K562 (cell line): ENCODE data around the gene HDGFL2. TPM values are rescaled to one million over a fixed set of nuclear protein-coding genes. Genes with fewer than 3 reads are reported as not detected.

Experiments used
- CBX1 ChIP-seq: sonication (generic); IDR thresholded peaks from 2 replicates; pipeline ENCODE4 v1.6.1; 2016; ENCODE audit warnings: antibody characterized with exemption, low read depth, mild to moderate bottlenecking
- CREM ChIP-seq: IDR thresholded peaks from 2 replicates; pipeline ENCODE4 v1.6.1; 2014; ENCODE audit warnings: antibody characterized with exemption, low read depth
- GABPB1 ChIP-seq: sonication (generic); formaldehyde crosslinking; IDR thresholded peaks from 2 replicates; pipeline ENCODE4 v1.8.0; 2022; ENCODE audit warnings: mild to moderate bottlenecking, missing genetic modification reagents
- GTF2E2 ChIP-seq: fragments of 200-800 bp; sonication (Bioruptor generic); IDR thresholded peaks from 2 replicates; pipeline ENCODE4 v1.6.1; 2016; ENCODE audit warnings: missing genetic modification characterization, missing compliant biosample characterization
- HNRNPLL ChIP-seq: fragments of 200-400 bp; formaldehyde crosslinking; IDR thresholded peaks from 2 replicates; pipeline ENCODE4 v1.6.1; 2017; ENCODE audit warnings: low read length, low read depth, mild to moderate bottlenecking; ENCODE audit not compliant: poor library complexity, severe bottlenecking
- MNT ChIP-seq, 2 experiments: fragments of 450-650 bp; conservative IDR thresholded peaks; 2 replicates each; pipeline ENCODE4 v1.6.1; 2017; ENCODE audit warnings: mild to moderate bottlenecking in 2 of 2, moderate library complexity in 2 of 2
- MYNN ChIP-seq, 2 experiments: sonication (generic); formaldehyde crosslinking in 1 of 2; IDR thresholded peaks; 2 replicates each; pipeline versions ENCODE4 v1.5.0 to v1.6.1; 2016 to 2020; ENCODE audit warnings: antibody characterized with exemption in 1 of 2, missing genetic modification reagents in 1 of 2
- NR2C1 ChIP-seq, 2 experiments: fragments of 450-650 bp; IDR thresholded peaks; 2 replicates each; pipeline ENCODE4 v1.6.1; 2017; ENCODE audit warnings: mild to moderate bottlenecking in 2 of 2, antibody characterized with exemption in 1 of 2, inconsistent platforms in 1 of 2, missing compliant biosample characterization in 1 of 2, missing genetic modification characterization in 1 of 2
- RBM15 ChIP-seq: fragments of 200-400 bp; formaldehyde crosslinking; IDR thresholded peaks from 2 replicates; pipeline ENCODE4 v1.6.1; 2018; ENCODE audit warnings: mild to moderate bottlenecking, low read length, moderate library complexity; ENCODE audit not compliant: insufficient read depth
- SFPQ ChIP-seq: fragments of 200-400 bp; formaldehyde crosslinking; IDR thresholded peaks from 2 replicates; pipeline ENCODE4 v1.6.1; 2017; ENCODE audit warnings: mild to moderate bottlenecking, low read depth, low read length, moderate library complexity
- SLC30A9 ChIP-seq: fragments of 250-450 bp; sonication (Bioruptor Pico); IDR thresholded peaks from 2 replicates; pipeline ENCODE4 v1.8.0; 2022; ENCODE audit warnings: mild to moderate bottlenecking, moderate library complexity
- SMAD4 ChIP-seq: fragments of 250-450 bp; sonication (Bioruptor Pico); conservative IDR thresholded peaks from 2 replicates; pipeline ENCODE4 v1.8.0; 2021; ENCODE audit warnings: inconsistent platforms, mild to moderate bottlenecking, moderate library complexity
- SNIP1 ChIP-seq: fragments of 450-650 bp; IDR thresholded peaks from 2 replicates; pipeline ENCODE4 v1.7.1; 2017; ENCODE audit warnings: low read depth, mild to moderate bottlenecking
- THAP7 ChIP-seq: fragments of 250-450 bp; sonication (Bioruptor Pico); IDR thresholded peaks from 2 replicates; pipeline ENCODE4 v1.5.0; 2021
- ZNF316 ChIP-seq: fragments of 450-650 bp; IDR thresholded peaks from 2 replicates; pipeline ENCODE4 v1.6.1; 2016
- polyA plus RNA-seq, 8 experiments: library from polyadenylated mRNA; depleted of rRNA in 4 of 8; stranded (reverse) in 5 of 8; unstranded in 3 of 8; fragments of >200 nt; fragmentation: Nextera tagmentation in 2 of 8; fragmentation: Illumina TruSeq in 1 of 8; extraction: Ambion mirVana in 2 of 8; extraction: Trizol in 1 of 8; gene quantifications; 2 replicates each; pipeline versions ENCODE4 v1.2.1 to v1.2.3, GENCODE V29; 2011 to 2014; ENCODE audit warnings: inconsistent platforms in 1 of 8, missing spikeins in 1 of 8
- total RNA-seq, 7 experiments: library from RNA; depleted of rRNA in 6 of 7; stranded (reverse); fragments of >200 nt in 6 of 7; fragmentation: Illumina TruSeq in 2 of 7; extraction: Trizol in 2 of 7; gene quantifications; 2 replicates each; pipeline versions ENCODE4 v1.2.1 to v1.2.3, GENCODE V29; 2011 to 2021; ENCODE audit warnings: low replicate concordance in 1 of 7
- TF ChIP-seq, protein P1 (sequence below): sonication (generic); formaldehyde crosslinking; IDR thresholded peaks from 2 replicates; pipeline ENCODE4 v1.8.0; 2022; ENCODE audit warnings: mild to moderate bottlenecking, missing genetic modification reagents
- TF ChIP-seq, protein P2 (sequence below): fragments of 450-650 bp; IDR thresholded peaks from 2 replicates; pipeline ENCODE4 v1.6.1; 2017; ENCODE audit warnings: antibody characterized with exemption, mild to moderate bottlenecking

Gene HDGFL2
- total and polyA plus RNA-seq, 9 of the 15 experiments (the other 6 are each of a cell fraction or from before 2014, with no cell fraction given), result 0.13 to 61.7 (median 16.0) TPM

DNA sequence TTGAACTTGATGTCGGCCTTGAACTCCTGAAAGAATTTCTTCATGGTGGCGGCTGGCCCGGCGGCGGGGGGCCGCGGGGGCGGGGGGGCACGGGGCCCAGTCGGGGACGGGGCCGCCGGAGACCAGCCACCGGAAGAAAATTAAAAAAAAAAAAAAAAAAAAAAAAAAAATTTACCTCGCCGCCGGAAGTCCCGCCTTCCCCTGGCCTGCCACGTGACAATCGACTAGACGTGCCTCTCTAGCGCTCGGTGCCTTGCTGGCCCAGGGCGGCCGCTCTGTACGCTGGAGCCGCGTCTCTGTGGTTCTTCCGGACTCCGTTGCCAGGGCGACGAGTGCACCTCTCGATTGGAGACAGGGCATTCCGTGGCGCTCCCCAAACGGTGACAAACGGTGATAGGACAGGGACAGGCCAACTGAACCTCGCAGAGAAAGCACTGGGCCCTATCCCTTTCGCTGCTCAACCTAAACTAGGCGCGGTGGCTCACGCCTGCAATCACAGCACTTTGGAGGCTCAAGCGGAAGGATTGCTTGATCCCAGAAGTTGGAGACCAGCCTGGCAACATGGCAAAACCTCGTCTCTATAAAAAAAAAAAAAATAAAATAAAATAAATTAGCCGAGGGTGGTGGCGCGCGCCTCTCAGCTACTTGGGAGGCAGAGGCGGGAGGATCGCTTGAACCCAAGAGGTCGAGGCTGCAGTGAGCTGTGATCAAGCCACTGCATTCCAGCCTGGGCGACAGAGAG lies 14.3 kb upstream of the HDGFL2 start, which contains the start of gene UBXN6 (continued):
- TF ChIP-seq MYNN (IDR thresholded peaks at IDR 0.05), result no peak
- TF ChIP-seq MYNN (CRISPR knock-in tag; IDR thresholded peaks at IDR 0.05), result no peak
- TF ChIP-seq SMAD4, result peak; percentile 89
- peak; percentile 85 for TF ChIP-seq CREM
- peak; percentile 52 for TF ChIP-seq HNRNPLL
- TF ChIP-seq, protein P1, sequence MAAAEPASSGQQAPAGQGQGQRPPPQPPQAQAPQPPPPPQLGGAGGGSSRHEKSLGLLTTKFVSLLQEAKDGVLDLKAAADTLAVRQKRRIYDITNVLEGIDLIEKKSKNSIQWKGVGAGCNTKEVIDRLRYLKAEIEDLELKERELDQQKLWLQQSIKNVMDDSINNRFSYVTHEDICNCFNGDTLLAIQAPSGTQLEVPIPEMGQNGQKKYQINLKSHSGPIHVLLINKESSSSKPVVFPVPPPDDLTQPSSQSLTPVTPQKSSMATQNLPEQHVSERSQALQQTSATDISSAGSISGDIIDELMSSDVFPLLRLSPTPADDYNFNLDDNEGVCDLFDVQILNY, result no peak
- TF ChIP-seq NR2C1 (IDR thresholded peaks at IDR 0.05), result peak; percentile 79
- peak; percentile 71 for TF ChIP-seq NR2C1 (tag; IDR thresholded peaks at IDR 0.05)
- no peak for TF ChIP-seq ZNF316
- TF ChIP-seq SLC30A9 (CRISPR knock-in tag), result no peak
- TF ChIP-seq, protein P2, sequence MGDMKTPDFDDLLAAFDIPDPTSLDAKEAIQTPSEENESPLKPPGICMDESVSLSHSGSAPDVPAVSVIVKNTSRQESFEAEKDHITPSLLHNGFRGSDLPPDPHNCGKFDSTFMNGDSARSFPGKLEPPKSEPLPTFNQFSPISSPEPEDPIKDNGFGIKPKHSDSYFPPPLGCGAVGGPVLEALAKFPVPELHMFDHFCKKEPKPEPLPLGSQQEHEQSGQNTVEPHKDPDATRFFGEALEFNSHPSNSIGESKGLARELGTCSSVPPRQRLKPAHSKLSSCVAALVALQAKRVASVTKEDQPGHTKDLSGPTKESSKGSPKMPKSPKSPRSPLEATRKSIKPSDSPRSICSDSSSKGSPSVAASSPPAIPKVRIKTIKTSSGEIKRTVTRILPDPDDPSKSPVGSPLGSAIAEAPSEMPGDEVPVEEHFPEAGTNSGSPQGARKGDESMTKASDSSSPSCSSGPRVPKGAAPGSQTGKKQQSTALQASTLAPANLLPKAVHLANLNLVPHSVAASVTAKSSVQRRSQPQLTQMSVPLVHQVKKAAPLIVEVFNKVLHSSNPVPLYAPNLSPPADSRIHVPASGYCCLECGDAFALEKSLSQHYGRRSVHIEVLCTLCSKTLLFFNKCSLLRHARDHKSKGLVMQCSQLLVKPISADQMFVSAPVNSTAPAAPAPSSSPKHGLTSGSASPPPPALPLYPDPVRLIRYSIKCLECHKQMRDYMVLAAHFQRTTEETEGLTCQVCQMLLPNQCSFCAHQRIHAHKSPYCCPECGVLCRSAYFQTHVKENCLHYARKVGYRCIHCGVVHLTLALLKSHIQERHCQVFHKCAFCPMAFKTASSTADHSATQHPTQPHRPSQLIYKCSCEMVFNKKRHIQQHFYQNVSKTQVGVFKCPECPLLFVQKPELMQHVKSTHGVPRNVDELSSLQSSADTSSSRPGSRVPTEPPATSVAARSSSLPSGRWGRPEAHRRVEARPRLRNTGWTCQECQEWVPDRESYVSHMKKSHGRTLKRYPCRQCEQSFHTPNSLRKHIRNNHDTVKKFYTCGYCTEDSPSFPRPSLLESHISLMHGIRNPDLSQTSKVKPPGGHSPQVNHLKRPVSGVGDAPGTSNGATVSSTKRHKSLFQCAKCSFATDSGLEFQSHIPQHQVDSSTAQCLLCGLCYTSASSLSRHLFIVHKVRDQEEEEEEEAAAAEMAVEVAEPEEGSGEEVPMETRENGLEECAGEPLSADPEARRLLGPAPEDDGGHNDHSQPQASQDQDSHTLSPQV, result no peak
- no peak for TF ChIP-seq RBM15
- 0 out of 2 replicates have a peak, but pooled peaks have one; percentile 33 for TF ChIP-seq GTF2E2 (tag)
- peak; percentile 61 to 92 for TF ChIP-seq MNT (conservative IDR thresholded peaks at IDR 0.05)
- TF ChIP-seq CBX1, result no peak
- TF ChIP-seq SNIP1, result peak; percentile 98
- TF ChIP-seq SFPQ, result no peak
- no peak for TF ChIP-seq THAP7 (CRISPR knock-in tag)
- TF ChIP-seq GABPB1 (CRISPR knock-in tag), result peak; percentile 94
